ENCODE results near the gene GNAL. TPM values are rescaled to one million over a fixed set of nuclear protein-coding genes. Genes with fewer than 3 reads are reported as not detected.

GNAL gene
- total and polyA plus RNA-seq, 7 donors: 0.46 to 25.1 (median 13.2) TPM

DNA sequence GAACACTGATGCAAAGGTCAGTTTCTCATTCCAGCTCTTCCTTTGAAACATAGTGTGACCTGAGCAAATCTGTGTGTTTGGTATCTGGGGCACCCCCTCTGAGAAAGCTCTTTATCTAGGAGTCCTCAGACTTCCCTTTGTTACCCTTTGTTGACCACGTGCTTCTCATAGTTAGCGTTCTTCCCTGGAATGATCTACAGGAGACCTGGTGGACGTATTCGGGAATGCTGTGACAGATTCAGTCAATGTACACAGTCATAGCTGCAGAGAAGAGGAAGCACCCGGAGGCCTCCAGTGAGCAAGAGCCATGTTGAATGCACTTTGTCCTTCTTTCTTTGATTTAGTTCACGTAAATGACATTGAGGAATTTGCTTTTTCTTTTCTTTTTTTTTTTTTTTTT lies 151.4 kb downstream of the GNAL start:
- 59 to 60% methylated on average over 6 of the region's 6 CpGs for WGBS, 2 donors
- Histone ChIP-seq H3K36me3 (no peaks in the 10 kb centered on the region), H3K9me3 (no peaks in the 10 kb centered on the region), H3K27ac (no peak overlapping the region), H3K27me3 (no peaks in the 10 kb centered on the region), H3K4me3 (no peak overlapping the region), H3K4me1 (no peaks in the 10 kb centered on the region)
- intact Hi-C loops (cut with DNase I): no loop called here
- TF ChIP-seq POLR2AphosphoS5 (IDR thresholded peaks at IDR 0.05): no peak
- TF ChIP-seq POLR2A (IDR thresholded peaks at IDR 0.05): no peak
- DNase-seq: no peak

DNA sequence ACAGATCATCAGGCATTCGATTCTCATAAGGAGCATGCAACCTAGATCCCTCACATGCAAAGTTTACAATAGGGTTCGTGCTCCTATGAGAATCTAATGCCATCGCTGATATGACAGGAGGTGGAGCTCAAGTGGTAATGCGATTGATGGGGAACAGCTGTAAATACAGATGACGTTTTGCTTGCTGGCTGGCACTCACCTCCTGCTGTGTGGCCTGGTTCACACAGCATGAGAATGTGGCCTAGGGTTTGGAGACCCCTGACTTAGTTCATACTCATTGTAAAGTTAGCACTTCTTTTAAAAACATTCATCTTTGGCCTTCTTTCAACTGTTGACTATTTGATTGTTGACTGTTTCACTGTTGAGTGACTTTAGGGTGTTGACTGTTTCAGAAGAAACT lies 153.5 kb downstream of the GNAL start:
- H3K4me1 ChIP-seq: no peaks in the 10 kb centered on the region
- H3K27me3 ChIP-seq: no peaks in the 10 kb centered on the region
- intact Hi-C loops (cut with DNase I): no loop called here
- no peaks in the 10 kb centered on the region for H3K9me3 ChIP-seq
- H3K4me3 ChIP-seq: no peak overlapping the region
- no peaks in the 10 kb centered on the region for H3K36me3 ChIP-seq
- DNase-seq: no peak
- no peak for TF ChIP-seq EP300 (IDR thresholded peaks at IDR 0.05)
- TF ChIP-seq POLR2AphosphoS5 (IDR thresholded peaks at IDR 0.05): no peak
- TF ChIP-seq, protein P1, sequence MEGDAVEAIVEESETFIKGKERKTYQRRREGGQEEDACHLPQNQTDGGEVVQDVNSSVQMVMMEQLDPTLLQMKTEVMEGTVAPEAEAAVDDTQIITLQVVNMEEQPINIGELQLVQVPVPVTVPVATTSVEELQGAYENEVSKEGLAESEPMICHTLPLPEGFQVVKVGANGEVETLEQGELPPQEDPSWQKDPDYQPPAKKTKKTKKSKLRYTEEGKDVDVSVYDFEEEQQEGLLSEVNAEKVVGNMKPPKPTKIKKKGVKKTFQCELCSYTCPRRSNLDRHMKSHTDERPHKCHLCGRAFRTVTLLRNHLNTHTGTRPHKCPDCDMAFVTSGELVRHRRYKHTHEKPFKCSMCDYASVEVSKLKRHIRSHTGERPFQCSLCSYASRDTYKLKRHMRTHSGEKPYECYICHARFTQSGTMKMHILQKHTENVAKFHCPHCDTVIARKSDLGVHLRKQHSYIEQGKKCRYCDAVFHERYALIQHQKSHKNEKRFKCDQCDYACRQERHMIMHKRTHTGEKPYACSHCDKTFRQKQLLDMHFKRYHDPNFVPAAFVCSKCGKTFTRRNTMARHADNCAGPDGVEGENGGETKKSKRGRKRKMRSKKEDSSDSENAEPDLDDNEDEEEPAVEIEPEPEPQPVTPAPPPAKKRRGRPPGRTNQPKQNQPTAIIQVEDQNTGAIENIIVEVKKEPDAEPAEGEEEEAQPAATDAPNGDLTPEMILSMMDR (IDR thresholded peaks at IDR 0.05): no peak
- no peak for TF ChIP-seq POLR2A (IDR thresholded peaks at IDR 0.05)
- H3K27ac ChIP-seq: no peak overlapping the region
- WGBS, 2 donors: 85 to 87% methylated on average over 5 of the region's 5 CpGs

DNA sequence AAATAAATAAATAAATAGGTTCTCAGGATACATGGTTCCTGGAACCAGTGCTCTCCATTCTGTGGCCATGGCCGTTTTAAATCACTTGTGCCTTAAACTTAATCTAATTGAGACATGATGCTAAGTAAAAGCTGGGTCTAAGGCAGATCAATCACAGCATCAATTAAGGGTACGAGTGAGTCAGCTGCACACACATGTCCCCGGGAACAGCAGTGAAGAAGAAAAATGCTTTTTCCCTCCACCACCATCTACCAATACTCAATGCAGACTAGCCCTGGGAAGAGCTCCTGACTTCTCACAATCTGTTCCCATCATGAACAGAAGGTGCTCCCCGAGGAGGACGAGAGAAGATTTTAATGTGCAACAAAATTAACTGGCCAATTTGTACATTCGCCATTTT lies 155.4 kb downstream of the GNAL start:
- Histone ChIP-seq H3K4me1 (peaks cover 0 to under 1% (median 0%) of the 10 kb centered on the region in 4 donors), H3K27ac (no peak overlapping the region), H3K27me3 (no peaks in the 10 kb centered on the region), H3K4me3 (no peak overlapping the region), H3K9me3 (no peaks in the 10 kb centered on the region), H3K36me3 (no peaks in the 10 kb centered on the region)
- TF ChIP-seq POLR2AphosphoS5 (IDR thresholded peaks at IDR 0.05) (no peak), EP300 (IDR thresholded peaks at IDR 0.05) (no peak), POLR2A (IDR thresholded peaks at IDR 0.05) (no peak)
- TF ChIP-seq, protein P1 (IDR thresholded peaks at IDR 0.05): no peak
- WGBS, 2 donors: 89 to 93% methylated on average over 6 of the region's 6 CpGs
- DNase-seq: no peak
- intact Hi-C loops (cut with DNase I): no loop called here

DNA sequence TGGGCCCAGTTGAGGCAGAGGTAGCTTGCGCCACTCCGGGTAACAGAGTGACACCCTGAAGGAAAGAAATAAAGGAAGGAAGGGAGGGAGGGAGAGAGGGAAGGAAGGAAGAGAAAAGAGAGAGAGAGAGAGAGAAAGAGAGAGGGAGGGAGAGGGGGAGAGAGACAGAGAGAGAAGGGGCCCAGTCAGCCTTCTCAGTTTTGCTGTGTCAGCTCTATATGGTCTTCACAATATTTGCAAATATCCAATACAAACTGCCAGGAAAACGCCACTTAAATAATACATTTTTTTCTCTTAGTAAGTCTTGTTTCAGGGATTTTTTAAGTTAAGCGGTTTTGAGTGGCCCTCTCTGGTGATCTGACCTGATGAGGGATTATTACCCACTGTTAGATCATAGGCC lies 156.6 kb downstream of the GNAL start:
- 89 to 90% methylated on average over 4 of the region's 4 CpGs for WGBS, 2 donors
- H3K9me3 ChIP-seq: no peaks in the 10 kb centered on the region
- H3K27me3 ChIP-seq: no peaks in the 10 kb centered on the region
- peaks cover 0 to 12% (median 2%) of the 10 kb centered on the region in 4 donors for H3K4me1 ChIP-seq
- no peak for DNase-seq
- no peak overlapping the region for H3K4me3 ChIP-seq
- no peak overlapping the region for H3K27ac ChIP-seq
- H3K36me3 ChIP-seq: no peaks in the 10 kb centered on the region
- TF ChIP-seq, protein P1 (IDR thresholded peaks at IDR 0.05): no peak
- TF ChIP-seq POLR2A (IDR thresholded peaks at IDR 0.05): no peak
- TF ChIP-seq EP300 (IDR thresholded peaks at IDR 0.05): no peak
- no peak for TF ChIP-seq POLR2AphosphoS5 (IDR thresholded peaks at IDR 0.05)
- intact Hi-C loops (cut with DNase I): no loop called here

DNA sequence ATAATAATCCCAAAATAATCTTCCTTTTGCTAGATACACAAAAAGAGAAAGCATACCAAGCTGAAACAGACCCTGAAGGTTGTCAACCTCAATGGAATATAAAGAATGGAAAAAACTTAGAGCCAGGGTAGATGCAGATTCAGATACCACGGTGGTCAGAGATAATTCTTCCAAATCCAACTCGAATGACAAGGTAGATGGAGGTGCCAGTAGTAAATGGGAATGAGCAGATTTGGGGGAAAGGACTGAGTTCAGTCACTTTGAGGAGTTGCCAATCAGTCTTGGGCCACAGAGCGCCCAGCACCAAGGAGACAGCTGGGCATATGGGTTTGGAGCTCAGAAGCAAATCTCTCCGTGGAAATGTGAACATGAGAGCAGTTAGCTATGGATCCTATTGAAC lies 158.7 kb downstream of the GNAL start:
- DNase-seq: no peak
- Histone ChIP-seq H3K9me3 (no peaks in the 10 kb centered on the region), H3K4me1 (peaks cover 0 to 22% (median 9%) of the 10 kb centered on the region in 4 donors), H3K27me3 (no peaks in the 10 kb centered on the region), H3K4me3 (no peak overlapping the region), H3K27ac (no peak overlapping the region), H3K36me3 (no peaks in the 10 kb centered on the region)
- intact Hi-C loops (cut with DNase I): no loop called here
- 84 to 91% methylated on average over 4 of the region's 4 CpGs for WGBS, 2 donors
- TF ChIP-seq POLR2A (IDR thresholded peaks at IDR 0.05) (no peak), POLR2AphosphoS5 (IDR thresholded peaks at IDR 0.05) (no peak), EP300 (IDR thresholded peaks at IDR 0.05) (no peak)
- TF ChIP-seq, protein P1 (IDR thresholded peaks at IDR 0.05): no peak

Measured in sigmoid colon (tissue), 7 donors.